ENCODE results near the gene NRIP2. TPM values are rescaled to one million over a fixed set of nuclear protein-coding genes. Genes with fewer than 3 reads are reported as not detected.
"Not testable (repeated sequence)": the region's sequence is repeated elsewhere in the genome, so short reads cannot be mapped to it uniquely, and the experiment has no call there.

The NRIP2 gene
- total RNA-seq, 3 donors from 2014 or later (not counting 1 experiment from before 2014, with no cell fraction given): not detected

- H3K4me3 Mint-ChIP-seq: no peak overlapping the region
- intact Hi-C loops (cut with micrococcal nuclease): no loop called here
- no peaks in the 10 kb centered on the region for H3K36me3 ChIP-seq (ENCODE audit: control insufficient read depth, insufficient read depth, low read length)
- no peaks in the 10 kb centered on the region for H3K4me1 ChIP-seq (ENCODE audit: control insufficient read depth, insufficient read depth, low read length)
- H3K27me3 ChIP-seq (ENCODE audit: control insufficient read depth, insufficient read depth, low read length): no peaks in the 10 kb centered on the region
- H3K4me1 Mint-ChIP-seq: no peaks in the 10 kb centered on the region
- no peaks in the 10 kb centered on the region for H3K9me3 Mint-ChIP-seq
- no peak for TF ChIP-seq CTCF (IDR thresholded peaks at IDR 0.05)
- no peaks in the 10 kb centered on the region for H3K9me3 ChIP-seq (ENCODE audit: control insufficient read depth, insufficient read depth, low read length)
- ATAC-seq (no peak), DNase-seq (no peak)
- no peak overlapping the region for H3K27ac ChIP-seq (ENCODE audit: low read length)
- no peaks in the 10 kb centered on the region for H3K27me3 Mint-ChIP-seq (ENCODE audit: low read depth in 2 of 2)
- no peaks in the 10 kb centered on the region for H3K36me3 Mint-ChIP-seq
- WGBS (ENCODE audit: insufficient coverage): 96% methylated on average over 9 of the region's 9 CpGs
- no peak overlapping the region for H3K4me3 ChIP-seq (ENCODE audit: low read length)
- H3K27ac Mint-ChIP-seq: no peak overlapping the region
These were observed 29.4 kb upstream of the NRIP2 start for GRCh38 chr12:2864198-2864597.

GRCh38 chr12:2863402-2863801, 28.6 kb upstream of the NRIP2 start:
- H3K4me3 ChIP-seq (ENCODE audit: low read length); DNase-seq; H3K9me3 Mint-ChIP-seq; H3K27ac ChIP-seq (ENCODE audit: low read length); H3K4me1 Mint-ChIP-seq; H3K36me3 Mint-ChIP-seq; ATAC-seq; H3K4me1 ChIP-seq (ENCODE audit: control insufficient read depth, insufficient read depth, low read length); H3K27me3 ChIP-seq (ENCODE audit: control insufficient read depth, insufficient read depth, low read length); H3K36me3 ChIP-seq (ENCODE audit: control insufficient read depth, insufficient read depth, low read length); H3K27ac Mint-ChIP-seq; H3K9me3 ChIP-seq (ENCODE audit: control insufficient read depth, insufficient read depth, low read length); H3K4me3 Mint-ChIP-seq; H3K27me3 Mint-ChIP-seq (ENCODE audit: low read depth in 2 of 2); intact Hi-C loops (cut with micrococcal nuclease): not testable (repeated sequence)
- 98% methylated on average over 7 of the region's 7 CpGs for WGBS (ENCODE audit: insufficient coverage)

GRCh38 chr12:2862876-2863275, 28.0 kb upstream of the NRIP2 start:
- Mint-ChIP-seq H3K27ac (no peak overlapping the region), H3K27me3 (ENCODE audit: low read depth in 2 of 2) (no peaks in the 10 kb centered on the region), H3K4me1 (no peaks in the 10 kb centered on the region), H3K4me3 (no peak overlapping the region), H3K9me3 (no peaks in the 10 kb centered on the region), H3K36me3 (no peaks in the 10 kb centered on the region)
- DNase-seq (no peak), ATAC-seq (no peak)
- Histone ChIP-seq H3K4me1 (ENCODE audit: control insufficient read depth, insufficient read depth, low read length) (no peaks in the 10 kb centered on the region), H3K27me3 (ENCODE audit: control insufficient read depth, insufficient read depth, low read length) (no peaks in the 10 kb centered on the region), H3K36me3 (ENCODE audit: control insufficient read depth, insufficient read depth, low read length) (peaks cover 6% of the 10 kb centered on the region), H3K4me3 (ENCODE audit: low read length) (no peak overlapping the region), H3K9me3 (ENCODE audit: control insufficient read depth, insufficient read depth, low read length) (no peaks in the 10 kb centered on the region), H3K27ac (ENCODE audit: low read length) (no peak overlapping the region)
- no peak for TF ChIP-seq CTCF (IDR thresholded peaks at IDR 0.05)
- WGBS (ENCODE audit: insufficient coverage): 97% methylated on average over 7 of the region's 7 CpGs
- intact Hi-C loops (cut with micrococcal nuclease): no loop called here

GRCh38 chr12:2860170-2860569, 25.3 kb upstream of the NRIP2 start:
- H3K27me3 ChIP-seq (ENCODE audit: control insufficient read depth, insufficient read depth, low read length): no peaks in the 10 kb centered on the region
- Mint-ChIP-seq H3K9me3 (no peaks in the 10 kb centered on the region), H3K36me3 (no peaks in the 10 kb centered on the region), H3K4me1 (no peaks in the 10 kb centered on the region), H3K27ac (peak overlapping the region in 1 of 2 donors; percentile 50), H3K27me3 (ENCODE audit: low read depth in 2 of 2) (no peaks in the 10 kb centered on the region), H3K4me3 (no peak overlapping the region)
- no peak for DNase-seq
- H3K36me3 ChIP-seq (ENCODE audit: control insufficient read depth, insufficient read depth, low read length): peaks cover 6% of the 10 kb centered on the region
- TF ChIP-seq CTCF (IDR thresholded peaks at IDR 0.05): no peak
- intact Hi-C loops (cut with micrococcal nuclease): no loop called here
- no peak overlapping the region for H3K27ac ChIP-seq (ENCODE audit: low read length)
- no peaks in the 10 kb centered on the region for H3K9me3 ChIP-seq (ENCODE audit: control insufficient read depth, insufficient read depth, low read length)
- ATAC-seq: no peak
- no peaks in the 10 kb centered on the region for H3K4me1 ChIP-seq (ENCODE audit: control insufficient read depth, insufficient read depth, low read length)
- no peak overlapping the region for H3K4me3 ChIP-seq (ENCODE audit: low read length)

All from natural killer cell (primary cell).